ENCODE data around the gene CACNB1. TPM values are rescaled to one million over a fixed set of nuclear protein-coding genes. Genes with fewer than 3 reads are reported as not detected.

Gene CACNB1
- polyA plus RNA-seq, 6 donors from 2014 or later, result 0.09 to 0.32 TPM; not detected in 4

GRCh38 chr17:39222866-39223834 is 25.7 kb upstream of the CACNB1 start:
- Mint-ChIP-seq H3K27me3 (peaks cover 32 to 72% (median 62%) of the 10 kb centered on the region in 3 donors), H3K4me1 (peaks cover 12 to 19% (median 15%) of the 10 kb centered on the region in 3 donors), H3K27ac (peak overlapping the region in 1 of 6 donors; percentile 95), H3K4me3 (peak overlapping the region in 5 of 8 donors; percentile 56 to 91 (median 78)), H3K36me3 (peaks cover 0 to 7% of the 10 kb centered on the region in 2 donors), H3K9me3 (peaks cover 0 to 3% (median 0%) of the 10 kb centered on the region in 7 donors)
- DNase-seq, result no peak
- no peak for ATAC-seq (ENCODE audit: low read depth in 2 of 2)

- Mint-ChIP-seq H3K4me3 (no peak overlapping the region), H3K4me1 (peaks cover 12 to 19% (median 17%) of the 10 kb centered on the region in 3 donors), H3K27me3 (peaks cover 26 to 72% (median 62%) of the 10 kb centered on the region in 3 donors), H3K27ac (no peak overlapping the region), H3K36me3 (peaks cover 0 to 7% of the 10 kb centered on the region in 2 donors), H3K9me3 (peaks cover 0 to 3% (median 0%) of the 10 kb centered on the region in 7 donors)
- DNase-seq (no peak), ATAC-seq (ENCODE audit: low read depth in 2 of 2) (no peak)
Measured at GRCh38 chr17:39222151-39222550, 24.7 kb upstream of the CACNB1 start.

GRCh38 chr17:39221572-39221971 is 24.1 kb upstream of the CACNB1 start:
- H3K27me3 Mint-ChIP-seq, result peaks cover 28 to 76% (median 65%) of the 10 kb centered on the region in 3 donors
- peaks cover 0 to 3% (median 0%) of the 10 kb centered on the region in 7 donors for H3K9me3 Mint-ChIP-seq
- ATAC-seq (ENCODE audit: low read depth in 2 of 2), result no peak
- H3K27ac Mint-ChIP-seq, result no peak overlapping the region
- peaks cover 12 to 20% (median 19%) of the 10 kb centered on the region in 3 donors for H3K4me1 Mint-ChIP-seq
- no peak for DNase-seq
- H3K4me3 Mint-ChIP-seq, result no peak overlapping the region
- H3K36me3 Mint-ChIP-seq, result peaks cover 0 to 7% of the 10 kb centered on the region in 2 donors

- Mint-ChIP-seq H3K4me3 (no peak overlapping the region), H3K27ac (no peak overlapping the region), H3K36me3 (peaks cover 0 to 14% of the 10 kb centered on the region in 2 donors), H3K9me3 (peaks cover 0 to 3% (median 0%) of the 10 kb centered on the region in 7 donors), H3K4me1 (peaks cover 2 to 14% (median 14%) of the 10 kb centered on the region in 3 donors), H3K27me3 (peaks cover 25 to 83% (median 75%) of the 10 kb centered on the region in 3 donors)
- ATAC-seq (ENCODE audit: low read depth in 2 of 2) (no peak), DNase-seq (no peak)
Measured at GRCh38 chr17:39219647-39220154, 22.2 kb upstream of the CACNB1 start.

- ATAC-seq (ENCODE audit: low read depth in 2 of 2), result no peak
- peaks cover 0 to 11% of the 10 kb centered on the region in 2 donors for H3K36me3 Mint-ChIP-seq
- peaks cover 0 to 10% (median 9%) of the 10 kb centered on the region in 3 donors for H3K4me1 Mint-ChIP-seq
- peaks cover 0 to 3% (median 0%) of the 10 kb centered on the region in 7 donors for H3K9me3 Mint-ChIP-seq
- H3K4me3 Mint-ChIP-seq, result no peak overlapping the region
- peaks cover 25 to 83% (median 74%) of the 10 kb centered on the region in 3 donors for H3K27me3 Mint-ChIP-seq
- H3K27ac Mint-ChIP-seq, result no peak overlapping the region
- DNase-seq, result no peak
Measured at GRCh38 chr17:39218906-39219305, 21.4 kb upstream of the CACNB1 start.

GRCh38 chr17:39217734-39218369 is 20.4 kb upstream of the CACNB1 start:
- peaks cover 0 to 3% (median 0%) of the 10 kb centered on the region in 7 donors for H3K9me3 Mint-ChIP-seq
- peaks cover 0 to 8% (median 7%) of the 10 kb centered on the region in 3 donors for H3K4me1 Mint-ChIP-seq
- no peak overlapping the region for H3K27ac Mint-ChIP-seq
- H3K36me3 Mint-ChIP-seq, result peaks cover 0 to 7% of the 10 kb centered on the region in 2 donors
- peak overlapping the region in 1 of 8 donors; percentile 6 for H3K4me3 Mint-ChIP-seq
- ATAC-seq (ENCODE audit: low read depth in 2 of 2) (no peak), DNase-seq (no peak)
- peaks cover 21 to 82% (median 72%) of the 10 kb centered on the region in 3 donors for H3K27me3 Mint-ChIP-seq

GRCh38 chr17:39213852-39214251 is 16.4 kb upstream of the CACNB1 start:
- Mint-ChIP-seq H3K36me3 (peaks cover 0 to 7% of the 10 kb centered on the region in 2 donors), H3K9me3 (peaks cover 0 to 3% (median 0%) of the 10 kb centered on the region in 7 donors), H3K27ac (no peak overlapping the region), H3K4me3 (no peak overlapping the region), H3K27me3 (peaks cover 15 to 67% (median 51%) of the 10 kb centered on the region in 3 donors), H3K4me1 (peaks cover 15 to 22% (median 22%) of the 10 kb centered on the region in 3 donors)
- DNase-seq, result no peak
- no peak for ATAC-seq (ENCODE audit: low read depth in 2 of 2)

GRCh38 chr17:39212841-39213480 is 15.5 kb upstream of the CACNB1 start:
- ATAC-seq (ENCODE audit: low read depth in 2 of 2) (no peak), DNase-seq (no peak)
- peaks cover 0 to 3% (median 0%) of the 10 kb centered on the region in 7 donors for H3K9me3 Mint-ChIP-seq
- peaks cover 0 to 7% of the 10 kb centered on the region in 2 donors for H3K36me3 Mint-ChIP-seq
- no peak overlapping the region for H3K27ac Mint-ChIP-seq
- peaks cover 15 to 63% (median 45%) of the 10 kb centered on the region in 3 donors for H3K27me3 Mint-ChIP-seq
- peak overlapping the region in 1 of 8 donors; percentile 61 for H3K4me3 Mint-ChIP-seq
- H3K4me1 Mint-ChIP-seq, result peaks cover 24 to 30% (median 27%) of the 10 kb centered on the region in 3 donors

GRCh38 chr17:39212195-39212810 is 14.8 kb upstream of the CACNB1 start:
- H3K27ac Mint-ChIP-seq, result peak overlapping the region in 1 of 6 donors; percentile 65
- ATAC-seq (ENCODE audit: low read depth in 2 of 2) (no peak), DNase-seq (no peak)
- peaks cover 0 to 7% of the 10 kb centered on the region in 2 donors for H3K36me3 Mint-ChIP-seq
- H3K9me3 Mint-ChIP-seq, result peaks cover 0 to 3% (median 0%) of the 10 kb centered on the region in 7 donors
- H3K27me3 Mint-ChIP-seq, result peaks cover 13 to 56% (median 39%) of the 10 kb centered on the region in 3 donors
- H3K4me3 Mint-ChIP-seq, result peak overlapping the region in 2 of 8 donors; percentile 22 to 61
- H3K4me1 Mint-ChIP-seq, result peaks cover 25 to 32% (median 32%) of the 10 kb centered on the region in 3 donors

- Mint-ChIP-seq H3K9me3 (no peaks in the 10 kb centered on the region), H3K4me3 (peak overlapping the region; percentile 18 to 86 (median 77)), H3K27me3 (peaks cover 3 to 34% (median 16%) of the 10 kb centered on the region in 3 donors), H3K27ac (peak overlapping the region in 4 of 6 donors; percentile 36 to 82 (median 42)), H3K36me3 (peaks cover 1 to 2% of the 10 kb centered on the region in 2 donors), H3K4me1 (peaks cover 34 to 39% (median 36%) of the 10 kb centered on the region in 3 donors)
- DNase-seq (no peak), ATAC-seq (ENCODE audit: low read depth in 2 of 2) (no peak)
Measured at GRCh38 chr17:39210093-39210434, 12.6 kb upstream of the CACNB1 start.

GRCh38 chr17:39209317-39210092 is 12.0 kb upstream of the CACNB1 start:
- Mint-ChIP-seq H3K9me3 (no peaks in the 10 kb centered on the region), H3K27me3 (peaks cover under 1 to 28% (median 11%) of the 10 kb centered on the region in 3 donors), H3K4me3 (peak overlapping the region; percentile 74 to 90 (median 78)), H3K27ac (peak overlapping the region in 5 of 6 donors; percentile 30 to 86 (median 83)), H3K4me1 (peaks cover 34 to 40% (median 37%) of the 10 kb centered on the region in 3 donors), H3K36me3 (peaks cover 4 to 5% of the 10 kb centered on the region in 2 donors)
- peak; percentile 43 to 52 for ATAC-seq (ENCODE audit: low read depth in 2 of 2)
- DNase-seq, result peak; percentile 67
